Measurements from ENCODE around the gene EHF.
"Not testable (repeated sequence)": the region's sequence is repeated elsewhere in the genome, so short reads cannot be mapped to it uniquely, and the experiment has no call there.

EHF gene

GRCh38 chr11:34674038-34674437 is 53.1 kb downstream of the EHF start:
- no peak for DNase-seq

- no peak for DNase-seq
Observed at GRCh38 chr11:34676227-34676626, 55.3 kb downstream of the EHF start.

- DNase-seq, result no peak
Observed at GRCh38 chr11:34679681-34680080, 58.8 kb downstream of the EHF start.

- no peak for DNase-seq
Observed at GRCh38 chr11:34680206-34680605, 59.3 kb downstream of the EHF start.

GRCh38 chr11:34680918-34681586 is 60.2 kb downstream of the EHF start:
- no peak for DNase-seq

- no peak for DNase-seq
Observed at GRCh38 chr11:34682825-34683224, 61.9 kb downstream of the EHF start.

- DNase-seq, result no peak
Observed at GRCh38 chr11:34683396-34683795, 62.5 kb downstream of the EHF start.

GRCh38 chr11:34685864-34686263 is 65.0 kb downstream of the EHF start:
- no peak for DNase-seq

GRCh38 chr11:34692299-34692698 is 71.4 kb downstream of the EHF start:
- not testable (repeated sequence) for DNase-seq

- no peak for DNase-seq
Observed at GRCh38 chr11:34696862-34697261, 76.0 kb downstream of the EHF start.

- DNase-seq, result no peak
Observed at GRCh38 chr11:34706709-34707461, 86.0 kb downstream of the EHF start.

GRCh38 chr11:34707462-34707840 is 86.6 kb downstream of the EHF start:
- DNase-seq, result no peak

All from NCI-H2227 treated with DMSO at 0.1 percent for 48 hours (cell line).